CD4-positive, CD25-positive, alpha-beta regulatory T cell (primary cell): Measurements from ENCODE around the gene ARHGEF26. TPM values are rescaled to one million over a fixed set of nuclear protein-coding genes. Genes with fewer than 3 reads are reported as not detected.

Experiments used
- ATAC-seq, 2 donors: fragments of 150-1000 bp; cut with Tn5 transposase; one replicate each; pipeline ENCODE4 v1.10.0; 2021; ENCODE audit warnings: low read depth in 2 of 2, moderate number of reproducible peaks in 2 of 2, moderate library complexity in 1 of 2
- DNase-seq, 3 donors: peaks; one replicate each; pipeline versions ENCODE4 v3.0.0 to v3.0.0-alpha.2; 2012 to 2022; ENCODE audit warnings: mixed read lengths in 1 of 3
- H3K27ac ChIP-seq: one replicate; pipeline ENCODE4 v1.7.0; 2013; ENCODE audit warnings: mild to moderate bottlenecking, low read length; ENCODE audit not compliant: insufficient read depth, poor library complexity, severe bottlenecking
- H3K27me3 ChIP-seq: one replicate; pipeline ENCODE4 v1.7.0; 2013; ENCODE audit warnings: low read length; ENCODE audit not compliant: control insufficient read depth, insufficient read depth
- H3K36me3 ChIP-seq: one replicate; pipeline ENCODE4 v1.7.0; 2013; ENCODE audit warnings: mild to moderate bottlenecking, low read length, moderate library complexity; ENCODE audit not compliant: control insufficient read depth, insufficient read depth
- H3K4me1 ChIP-seq: 2 replicates; pipeline ENCODE4 v1.7.0; 2013; ENCODE audit warnings: mild to moderate bottlenecking, low read length; ENCODE audit not compliant: insufficient read depth, control insufficient read depth, poor library complexity, severe bottlenecking
- H3K4me3 ChIP-seq: one replicate; pipeline ENCODE4 v1.7.0; 2013; ENCODE audit warnings: low read depth, mild to moderate bottlenecking, low read length, moderate library complexity
- H3K9me3 ChIP-seq, 2 experiments: 1 replicate in 1 of 2; 2 replicates in 1 of 2; pipeline ENCODE4 v1.7.0; 2013; ENCODE audit warnings: low read length in 2 of 2, mild to moderate bottlenecking in 1 of 2, moderate library complexity in 1 of 2; ENCODE audit not compliant: control insufficient read depth in 2 of 2
- H3K27ac Mint-ChIP-seq, 3 donors: one replicate each; pipeline ENCODE4 v1.8.0; 2020 to 2022; ENCODE audit warnings: mild to moderate bottlenecking in 3 of 3, mixed read lengths in 3 of 3, moderate library complexity in 2 of 3
- H3K27me3 Mint-ChIP-seq: one replicate; pipeline ENCODE4 v1.8.0; 2022; ENCODE audit warnings: mild to moderate bottlenecking, mixed read lengths
- H3K36me3 Mint-ChIP-seq: one replicate; pipeline ENCODE4 v1.8.0; 2020; ENCODE audit warnings: mixed read lengths
- H3K4me1 Mint-ChIP-seq, 4 donors: one replicate each; pipeline ENCODE4 v1.8.0; 2020 to 2022; ENCODE audit warnings: mixed read lengths in 4 of 4, mild to moderate bottlenecking in 1 of 4
- H3K4me3 Mint-ChIP-seq, 4 donors: one replicate each; pipeline ENCODE4 v1.8.0; 2020 to 2022; ENCODE audit warnings: mild to moderate bottlenecking in 4 of 4, mixed read lengths in 4 of 4, moderate library complexity in 3 of 4
- H3K9me3 Mint-ChIP-seq, 7 donors: one replicate each; pipeline ENCODE4 v1.8.0; 2020 to 2022; ENCODE audit warnings: mixed read lengths in 7 of 7, mild to moderate bottlenecking in 3 of 7, moderate library complexity in 2 of 7
- polyA plus RNA-seq, 4 donors: library from polyadenylated mRNA; unstranded; fragments of 300-500 nt; fragmentation: Illumina TruSeq; gene quantifications; one replicate each; pipeline ENCODE4 v1.2.3, GENCODE V29; 2021
- total RNA-seq: library from RNA; stranded (reverse); gene quantifications from one replicate; pipeline ENCODE4 v1.2.3, GENCODE V29; 2022

ARHGEF26 gene
- total and polyA plus RNA-seq, 5 donors from 2014 or later = 0.09 to 0.13 TPM; not detected in 3

GRCh38 chr3:154180836-154181691 lies 59.9 kb downstream of the ARHGEF26 start:
- Mint-ChIP-seq H3K27me3 (peaks cover 5% of the 10 kb centered on the region), H3K4me3 (no peak overlapping the region), H3K27ac (no peak overlapping the region), H3K36me3 (no peaks in the 10 kb centered on the region), H3K9me3 (no peaks in the 10 kb centered on the region), H3K4me1 (no peaks in the 10 kb centered on the region)
- H3K27me3 ChIP-seq = no peaks in the 10 kb centered on the region
- H3K4me3 ChIP-seq = no peak overlapping the region
- no peak overlapping the region for H3K27ac ChIP-seq
- ATAC-seq (no peak), DNase-seq (no peak)
- no peaks in the 10 kb centered on the region for H3K36me3 ChIP-seq
- no peaks in the 10 kb centered on the region for H3K4me1 ChIP-seq
- no peaks in the 10 kb centered on the region for H3K9me3 ChIP-seq

GRCh38 chr3:154182322-154182922 lies 61.2 kb downstream of the ARHGEF26 start:
- H3K4me1 Mint-ChIP-seq = no peaks in the 10 kb centered on the region
- no peaks in the 10 kb centered on the region for H3K36me3 Mint-ChIP-seq
- Histone ChIP-seq H3K27ac (no peak overlapping the region), H3K4me1 (no peaks in the 10 kb centered on the region), H3K9me3 (no peaks in the 10 kb centered on the region), H3K27me3 (no peaks in the 10 kb centered on the region), H3K4me3 (no peak overlapping the region), H3K36me3 (no peaks in the 10 kb centered on the region)
- H3K27ac Mint-ChIP-seq = no peak overlapping the region
- peaks cover 5% of the 10 kb centered on the region for H3K27me3 Mint-ChIP-seq
- ATAC-seq = no peak
- no peak for DNase-seq
- no peaks in the 10 kb centered on the region for H3K9me3 Mint-ChIP-seq
- no peak overlapping the region for H3K4me3 Mint-ChIP-seq

GRCh38 chr3:154182975-154183374 lies 61.8 kb downstream of the ARHGEF26 start:
- no peak for ATAC-seq
- Mint-ChIP-seq H3K36me3 (no peaks in the 10 kb centered on the region), H3K27ac (no peak overlapping the region), H3K9me3 (no peaks in the 10 kb centered on the region), H3K27me3 (peaks cover 5% of the 10 kb centered on the region), H3K4me3 (no peak overlapping the region), H3K4me1 (no peaks in the 10 kb centered on the region)
- Histone ChIP-seq H3K9me3 (no peaks in the 10 kb centered on the region), H3K36me3 (no peaks in the 10 kb centered on the region), H3K4me1 (no peaks in the 10 kb centered on the region), H3K27ac (no peak overlapping the region), H3K4me3 (no peak overlapping the region), H3K27me3 (no peaks in the 10 kb centered on the region)
- DNase-seq = no peak

GRCh38 chr3:154184582-154184981 lies 63.4 kb downstream of the ARHGEF26 start:
- Mint-ChIP-seq H3K4me1 (no peaks in the 10 kb centered on the region), H3K36me3 (no peaks in the 10 kb centered on the region), H3K27ac (no peak overlapping the region), H3K27me3 (peaks cover 9% of the 10 kb centered on the region), H3K9me3 (no peaks in the 10 kb centered on the region), H3K4me3 (no peak overlapping the region)
- Histone ChIP-seq H3K4me1 (no peaks in the 10 kb centered on the region), H3K27me3 (no peaks in the 10 kb centered on the region), H3K9me3 (no peaks in the 10 kb centered on the region), H3K27ac (no peak overlapping the region), H3K36me3 (no peaks in the 10 kb centered on the region), H3K4me3 (no peak overlapping the region)
- no peak for DNase-seq
- ATAC-seq = no peak

- Mint-ChIP-seq H3K4me1 (no peaks in the 10 kb centered on the region), H3K4me3 (no peak overlapping the region), H3K27me3 (peaks cover 21% of the 10 kb centered on the region), H3K36me3 (no peaks in the 10 kb centered on the region), H3K27ac (no peak overlapping the region), H3K9me3 (peaks cover 0 to 3% (median 0%) of the 10 kb centered on the region in 7 donors)
- no peaks in the 10 kb centered on the region for H3K9me3 ChIP-seq
- no peak overlapping the region for H3K27ac ChIP-seq
- ATAC-seq (no peak), DNase-seq (no peak)
- no peaks in the 10 kb centered on the region for H3K27me3 ChIP-seq
- H3K36me3 ChIP-seq = no peaks in the 10 kb centered on the region
- no peak overlapping the region for H3K4me3 ChIP-seq
- no peaks in the 10 kb centered on the region for H3K4me1 ChIP-seq
These were observed 67.2 kb downstream of the ARHGEF26 start for GRCh38 chr3:154188437-154188836.

GRCh38 chr3:154188846-154189245 lies 67.7 kb downstream of the ARHGEF26 start:
- Histone ChIP-seq H3K27ac (no peak overlapping the region), H3K27me3 (no peaks in the 10 kb centered on the region), H3K36me3 (no peaks in the 10 kb centered on the region), H3K4me3 (no peak overlapping the region), H3K4me1 (no peaks in the 10 kb centered on the region), H3K9me3 (no peaks in the 10 kb centered on the region)
- DNase-seq (peak in 1 of 3 donors; percentile 1), ATAC-seq (no peak)
- Mint-ChIP-seq H3K36me3 (no peaks in the 10 kb centered on the region), H3K4me1 (no peaks in the 10 kb centered on the region), H3K4me3 (no peak overlapping the region), H3K27me3 (peaks cover 21% of the 10 kb centered on the region), H3K9me3 (peaks cover 0 to 3% (median 0%) of the 10 kb centered on the region in 7 donors), H3K27ac (no peak overlapping the region)

- peaks cover 17% of the 10 kb centered on the region for H3K27me3 Mint-ChIP-seq
- H3K4me3 Mint-ChIP-seq = no peak overlapping the region
- Histone ChIP-seq H3K4me1 (no peaks in the 10 kb centered on the region), H3K4me3 (no peak overlapping the region), H3K9me3 (no peaks in the 10 kb centered on the region), H3K36me3 (no peaks in the 10 kb centered on the region), H3K27me3 (no peaks in the 10 kb centered on the region), H3K27ac (no peak overlapping the region)
- H3K36me3 Mint-ChIP-seq = no peaks in the 10 kb centered on the region
- ATAC-seq = no peak
- H3K9me3 Mint-ChIP-seq = peaks cover 0 to 4% (median 0%) of the 10 kb centered on the region in 7 donors
- no peak for DNase-seq
- H3K4me1 Mint-ChIP-seq = no peaks in the 10 kb centered on the region
- no peak overlapping the region for H3K27ac Mint-ChIP-seq
These were observed 70.3 kb downstream of the ARHGEF26 start for GRCh38 chr3:154191520-154191919.

GRCh38 chr3:154192225-154192624 lies 71.0 kb downstream of the ARHGEF26 start:
- no peak for DNase-seq
- Histone ChIP-seq H3K4me3 (no peak overlapping the region), H3K36me3 (no peaks in the 10 kb centered on the region), H3K27me3 (no peaks in the 10 kb centered on the region), H3K4me1 (no peaks in the 10 kb centered on the region), H3K27ac (no peak overlapping the region), H3K9me3 (no peaks in the 10 kb centered on the region)
- no peak overlapping the region for H3K27ac Mint-ChIP-seq
- no peak for ATAC-seq
- H3K4me1 Mint-ChIP-seq = no peaks in the 10 kb centered on the region
- H3K36me3 Mint-ChIP-seq = no peaks in the 10 kb centered on the region
- H3K27me3 Mint-ChIP-seq = peaks cover 17% of the 10 kb centered on the region
- no peak overlapping the region for H3K4me3 Mint-ChIP-seq
- peaks cover 0 to 5% (median 0%) of the 10 kb centered on the region in 7 donors for H3K9me3 Mint-ChIP-seq
